ENCODE measurements around the gene SLC9A8.

DNA sequence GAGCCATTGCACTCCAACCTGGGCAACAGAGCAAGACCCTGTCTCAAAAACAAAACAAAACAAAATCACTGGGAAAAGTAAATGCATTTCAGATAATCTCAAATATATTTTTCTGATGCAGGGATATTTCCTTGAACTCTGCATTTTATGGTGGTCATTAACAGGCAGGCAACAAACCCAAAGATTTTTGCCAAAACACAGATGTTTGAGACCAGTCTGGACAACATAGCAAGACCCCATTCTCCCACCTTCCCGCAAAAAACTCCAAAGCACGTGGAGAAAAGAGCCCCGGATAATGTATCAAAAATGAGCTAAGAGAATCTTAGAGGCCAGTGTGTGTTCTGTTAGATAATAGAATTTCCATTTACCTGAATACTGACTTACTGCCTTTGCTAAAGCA, 44.3 kb downstream of the SLC9A8 start:
- TF ChIP-seq EZH2 (IDR thresholded peaks at IDR 0.05) (no peak), POLR2AphosphoS5 (IDR thresholded peaks at IDR 0.05; ENCODE audit: borderline replicate concordance, low read depth, low read length) (no peak)
